CD4-positive, alpha-beta memory T cell (primary cell): ENCODE measurements around the gene SBNO1. TPM values are rescaled to one million over a fixed set of nuclear protein-coding genes. Genes with fewer than 3 reads are reported as not detected.

Experiments used
- CTCF ChIA-PET: fragments of 350-600 bp; sonication (Branson Sonifier 250); formaldehyde crosslinking; loops from one replicate; lab custom pipeline; 2021; ENCODE audit warnings: inconsistent platforms; ENCODE audit not compliant: partially characterized antibody; lab: Charles Lee
- POLR2A ChIA-PET: fragments of 350-600 bp; sonication (Branson Sonifier 250); formaldehyde crosslinking; loops from one replicate; lab custom pipeline; 2021; ENCODE audit not compliant: partially characterized antibody; lab: Charles Lee
- DNase-seq, 5 donors: peaks; one replicate each; pipeline versions ENCODE4 v3.0.0 to v3.0.0-alpha.2; 2020 to 2022; ENCODE audit warnings: mixed read lengths in 1 of 5
- H3K27ac ChIP-seq: one replicate; pipeline ENCODE4 v1.7.0; 2013; ENCODE audit warnings: low read depth, low read length
- H3K27me3 ChIP-seq: 2 replicates; pipeline ENCODE4 v1.7.0; 2013; ENCODE audit warnings: mild to moderate bottlenecking, low read length, moderate library complexity; ENCODE audit not compliant: insufficient read depth
- H3K36me3 ChIP-seq: 2 replicates; pipeline ENCODE4 v1.7.0; 2013; ENCODE audit warnings: mild to moderate bottlenecking, low read length, moderate library complexity; ENCODE audit not compliant: insufficient read depth
- H3K4me1 ChIP-seq: 2 replicates; pipeline ENCODE4 v1.7.0; 2013; ENCODE audit warnings: mild to moderate bottlenecking, low read length, moderate library complexity; ENCODE audit not compliant: insufficient read depth
- H3K4me3 ChIP-seq, 2 donors: one replicate each; pipeline ENCODE4 v1.7.0; 2013; ENCODE audit warnings: low read length in 2 of 2, mild to moderate bottlenecking in 1 of 2
- H3K9me3 ChIP-seq, 2 donors: one replicate each; pipeline ENCODE4 v1.7.0; 2013; ENCODE audit warnings: low read length in 2 of 2, control low read depth in 1 of 2; ENCODE audit not compliant: control insufficient read depth in 1 of 2
- H3K27ac Mint-ChIP-seq, 7 donors: one replicate each; pipeline ENCODE4 v1.8.0; 2020 to 2021; ENCODE audit warnings: mixed read lengths in 7 of 7, mild to moderate bottlenecking in 6 of 7, inconsistent platforms in 3 of 7, moderate library complexity in 3 of 7
- H3K27me3 Mint-ChIP-seq, 2 donors: one replicate each; pipeline ENCODE4 v1.8.0; 2020 to 2021; ENCODE audit warnings: mixed read lengths in 2 of 2
- H3K36me3 Mint-ChIP-seq, 2 donors: one replicate each; pipeline ENCODE4 v1.8.0; 2020 to 2021; ENCODE audit warnings: mixed read lengths in 2 of 2, inconsistent platforms in 1 of 2, mild to moderate bottlenecking in 1 of 2
- H3K4me1 Mint-ChIP-seq, 4 donors: one replicate each; pipeline ENCODE4 v1.8.0; 2020 to 2021; ENCODE audit warnings: mixed read lengths in 4 of 4, mild to moderate bottlenecking in 1 of 4
- H3K4me3 Mint-ChIP-seq, 8 donors: one replicate each; pipeline ENCODE4 v1.8.0; 2020 to 2021; ENCODE audit warnings: mixed read lengths in 8 of 8, mild to moderate bottlenecking in 7 of 8, moderate library complexity in 6 of 8, inconsistent platforms in 3 of 8
- H3K9me3 Mint-ChIP-seq, 8 donors: one replicate each; pipeline ENCODE4 v1.8.0; 2020 to 2021; ENCODE audit warnings: mixed read lengths in 8 of 8, mild to moderate bottlenecking in 5 of 8, inconsistent platforms in 3 of 8, moderate library complexity in 1 of 8
- intact Hi-C: fragments of 100-400 bp; cut with micrococcal nuclease; formaldehyde crosslinking; loops from one replicate; pipeline ENCODE4 v1.15.1; 2023
- polyA plus RNA-seq, 2 donors: library from polyadenylated mRNA; unstranded; fragments of 300-500 nt; fragmentation: Illumina TruSeq; gene quantifications; one replicate each; pipeline ENCODE4 v1.2.3, GENCODE V29; 2021
- total RNA-seq, 2 experiments: library from RNA; stranded (reverse); gene quantifications; one replicate each; pipeline ENCODE4 v1.2.3, GENCODE V29; 2021

SBNO1 gene
- total and polyA plus RNA-seq, 4 experiments from 2014 or later, result 26.3 to 56.3 (median 47.0) TPM

DNA sequence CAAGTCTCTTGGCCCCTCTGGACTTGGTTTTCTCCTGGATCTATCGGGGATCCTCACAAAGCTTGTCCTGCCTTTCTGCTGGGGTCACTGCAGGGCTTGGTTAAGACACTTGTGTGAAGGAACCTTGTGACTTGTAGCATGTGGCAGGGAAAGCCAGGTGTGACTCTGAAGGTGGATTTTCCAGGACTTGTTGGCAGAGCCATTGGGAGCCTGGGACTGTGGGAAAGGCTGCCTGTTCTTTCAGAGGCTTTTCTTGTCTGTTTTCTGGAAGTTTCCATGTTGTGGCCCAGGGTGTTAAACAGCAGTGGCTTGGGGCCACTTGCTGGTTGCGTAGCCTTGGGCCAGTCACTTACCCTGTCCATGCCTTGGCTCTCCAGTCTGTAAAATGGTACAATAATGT is 31.9 kb upstream of the SBNO1 start:
- CTCF ChIA-PET, result interaction anchor here (1.4 kb wide), 1 partner anchor 31 kb away, joined by 3 read pairs; no protein-coding TSS in a partner anchor
- Mint-ChIP-seq H3K9me3 (no peaks in the 10 kb centered on the region), H3K27ac (peak overlapping the region in 3 of 7 donors; percentile 29 to 60 (median 51)), H3K36me3 (peaks cover 16 to 57% of the 10 kb centered on the region in 2 donors), H3K27me3 (no peaks in the 10 kb centered on the region), H3K4me3 (no peak overlapping the region), H3K4me1 (peaks cover 6 to 30% (median 11%) of the 10 kb centered on the region in 4 donors)
- H3K27ac ChIP-seq, result no peak overlapping the region
- H3K4me1 ChIP-seq, result peaks cover 12% of the 10 kb centered on the region
- H3K27me3 ChIP-seq, result no peaks in the 10 kb centered on the region
- no peak overlapping the region for H3K4me3 ChIP-seq
- intact Hi-C loops, result no loop called here
- peaks cover 35% of the 10 kb centered on the region for H3K36me3 ChIP-seq
- no peak for DNase-seq
- POLR2A ChIA-PET, result no interaction called here
- no peaks in the 10 kb centered on the region for H3K9me3 ChIP-seq

DNA sequence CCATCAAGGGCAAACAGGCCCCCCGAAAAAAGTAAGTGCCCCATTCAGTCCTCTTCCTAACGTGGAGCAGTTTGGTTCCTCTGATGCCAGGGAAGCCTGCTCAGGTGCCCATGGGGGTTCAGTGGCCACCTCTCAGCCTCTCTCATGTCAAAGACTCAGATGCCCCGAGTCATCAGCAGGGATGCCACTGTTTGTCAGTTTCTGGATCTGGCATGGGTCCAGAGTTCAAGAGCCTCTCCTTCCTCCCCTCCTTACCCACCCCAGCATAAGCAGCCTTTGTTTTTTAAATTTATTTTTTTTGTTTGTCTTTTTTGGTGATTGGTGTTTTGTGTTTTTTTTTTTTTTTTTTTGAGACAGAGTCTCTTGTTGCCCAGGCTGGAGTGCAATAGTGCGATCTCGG is 30.6 kb upstream of the SBNO1 start:
- H3K36me3 Mint-ChIP-seq, result peaks cover 19 to 64% of the 10 kb centered on the region in 2 donors
- H3K4me1 Mint-ChIP-seq, result peaks cover 16 to 43% (median 22%) of the 10 kb centered on the region in 4 donors
- no peak for DNase-seq
- Histone ChIP-seq H3K4me1 (peaks cover 20% of the 10 kb centered on the region), H3K36me3 (peaks cover 35% of the 10 kb centered on the region), H3K4me3 (no peak overlapping the region), H3K27me3 (no peaks in the 10 kb centered on the region), H3K27ac (no peak overlapping the region), H3K9me3 (no peaks in the 10 kb centered on the region)
- ChIA-PET CTCF (no interaction called here), POLR2A (interaction anchor here (1.0 kb wide), 1 partner anchor 9 kb away, joined by 5 read pairs; no protein-coding TSS in a partner anchor)
- intact Hi-C loops, result no loop called here
- peak overlapping the region in 2 of 7 donors; percentile 22 to 74 for H3K27ac Mint-ChIP-seq
- H3K27me3 Mint-ChIP-seq, result no peaks in the 10 kb centered on the region
- no peak overlapping the region for H3K4me3 Mint-ChIP-seq
- H3K9me3 Mint-ChIP-seq, result no peaks in the 10 kb centered on the region

DNA sequence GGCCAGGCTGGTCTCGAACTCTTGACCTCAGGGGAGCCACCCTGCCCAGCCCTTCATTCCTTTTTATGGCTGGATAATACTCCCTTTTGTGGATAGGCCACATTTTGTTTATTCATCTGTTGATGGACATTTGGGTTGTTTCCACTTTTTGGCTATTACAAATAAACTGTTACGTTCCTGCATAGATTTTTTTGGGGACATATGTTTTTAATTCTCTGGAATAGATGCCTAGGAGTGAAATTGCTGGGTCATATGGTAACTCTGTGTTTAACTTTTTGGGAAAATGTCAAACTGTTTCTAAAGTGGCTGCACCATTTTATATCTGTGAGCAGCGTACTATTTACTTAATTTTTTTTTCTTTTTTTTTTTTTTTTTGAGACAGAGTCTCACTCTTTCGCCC is 29.1 kb upstream of the SBNO1 start:
- ChIA-PET CTCF (interaction anchor here (0.7 kb wide), 1 partner anchor 186 kb away, joined by 3 read pairs; no protein-coding TSS in a partner anchor), POLR2A (interaction anchor here (1.7 kb wide), 1 partner anchor 10 kb away, joined by 7 read pairs; the partner anchor contains the start of gene KMT5A)
- peaks cover 16 to 61% of the 10 kb centered on the region in 2 donors for H3K36me3 Mint-ChIP-seq

DNA sequence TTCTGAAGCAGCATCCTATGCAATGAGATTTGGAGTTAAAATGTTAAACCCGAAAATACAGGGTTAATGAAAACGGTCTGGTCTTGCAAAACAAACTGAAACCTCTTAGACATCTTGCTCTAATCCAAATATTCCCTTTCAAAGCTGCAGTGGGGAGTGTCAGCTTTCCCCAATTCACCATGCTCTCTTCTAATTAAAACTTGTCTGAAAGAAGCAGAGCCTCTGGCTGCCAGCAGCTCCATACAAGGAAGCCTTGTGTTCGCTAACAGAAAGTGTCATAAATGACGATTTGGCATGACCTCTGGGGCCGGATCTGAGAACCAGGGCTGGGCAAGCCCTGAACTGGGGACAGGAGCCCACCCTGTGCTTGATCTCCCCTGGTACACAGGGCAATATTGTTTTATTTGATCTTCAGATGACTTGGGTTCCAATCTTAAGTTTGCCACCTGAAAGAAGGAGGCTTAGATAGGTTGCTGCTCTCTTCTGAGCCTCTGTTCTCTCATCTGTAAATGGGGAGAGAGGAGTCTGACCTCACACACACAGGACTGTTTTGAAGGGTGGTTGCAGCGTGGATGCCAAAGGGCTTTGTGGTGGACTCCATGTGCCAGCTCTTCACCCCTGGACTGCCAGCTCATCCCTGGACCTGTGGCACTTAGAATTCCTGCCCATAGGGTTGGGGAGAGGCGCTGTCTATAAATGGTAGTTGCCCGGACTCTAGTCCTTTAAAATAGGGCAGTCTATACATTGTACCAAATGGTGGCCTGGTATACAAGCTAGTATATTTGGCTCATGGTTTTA is 27.1 kb upstream of the SBNO1 start:
- peak overlapping the region; percentile 88 to 91 (median 90) for H3K4me3 Mint-ChIP-seq
- H3K27me3 Mint-ChIP-seq, result no peaks in the 10 kb centered on the region
- H3K4me1 Mint-ChIP-seq, result peaks cover 18 to 54% (median 39%) of the 10 kb centered on the region in 4 donors
- intact Hi-C loops, result no loop called here
- Histone ChIP-seq H3K4me1 (peaks cover 36% of the 10 kb centered on the region), H3K4me3 (no peak overlapping the region), H3K36me3 (peaks cover 18% of the 10 kb centered on the region), H3K27me3 (no peaks in the 10 kb centered on the region), H3K9me3 (no peaks in the 10 kb centered on the region), H3K27ac (no peak overlapping the region)
- peaks cover 16 to 49% of the 10 kb centered on the region in 2 donors for H3K36me3 Mint-ChIP-seq
- H3K9me3 Mint-ChIP-seq, result no peaks in the 10 kb centered on the region
- H3K27ac Mint-ChIP-seq, result peak overlapping the region in 6 of 7 donors; percentile 48 to 89 (median 76)
- ChIA-PET POLR2A (interaction anchor here (0.5 to 1.8 kb wide), 9 partner anchors 19 to 476 kb away, joined by 3 to 16 read pairs (median 5); partner anchors contain the start of genes RILPL1, RILPL2 and SNRNP35), CTCF (interaction anchor here (0.9 to 1.8 kb wide), 5 partner anchors 26 to 137 kb away, joined by 3 to 6 read pairs (median 3); no protein-coding TSS in a partner anchor)
- DNase-seq, result no peak

More for the DNA sequence above, 29.1 kb upstream of the SBNO1 start:
- H3K4me3 ChIP-seq, result no peak overlapping the region
- H3K27ac Mint-ChIP-seq, result no peak overlapping the region
- intact Hi-C loops, result no loop called here
- no peaks in the 10 kb centered on the region for H3K27me3 Mint-ChIP-seq
- no peak overlapping the region for H3K4me3 Mint-ChIP-seq
- no peak overlapping the region for H3K27ac ChIP-seq
- H3K9me3 ChIP-seq, result no peaks in the 10 kb centered on the region
- peaks cover 25% of the 10 kb centered on the region for H3K4me1 ChIP-seq
- H3K4me1 Mint-ChIP-seq, result peaks cover 15 to 43% (median 24%) of the 10 kb centered on the region in 4 donors
- H3K27me3 ChIP-seq, result no peaks in the 10 kb centered on the region
- H3K9me3 Mint-ChIP-seq, result no peaks in the 10 kb centered on the region
- DNase-seq, result no peak
- peaks cover 29% of the 10 kb centered on the region for H3K36me3 ChIP-seq

DNA sequence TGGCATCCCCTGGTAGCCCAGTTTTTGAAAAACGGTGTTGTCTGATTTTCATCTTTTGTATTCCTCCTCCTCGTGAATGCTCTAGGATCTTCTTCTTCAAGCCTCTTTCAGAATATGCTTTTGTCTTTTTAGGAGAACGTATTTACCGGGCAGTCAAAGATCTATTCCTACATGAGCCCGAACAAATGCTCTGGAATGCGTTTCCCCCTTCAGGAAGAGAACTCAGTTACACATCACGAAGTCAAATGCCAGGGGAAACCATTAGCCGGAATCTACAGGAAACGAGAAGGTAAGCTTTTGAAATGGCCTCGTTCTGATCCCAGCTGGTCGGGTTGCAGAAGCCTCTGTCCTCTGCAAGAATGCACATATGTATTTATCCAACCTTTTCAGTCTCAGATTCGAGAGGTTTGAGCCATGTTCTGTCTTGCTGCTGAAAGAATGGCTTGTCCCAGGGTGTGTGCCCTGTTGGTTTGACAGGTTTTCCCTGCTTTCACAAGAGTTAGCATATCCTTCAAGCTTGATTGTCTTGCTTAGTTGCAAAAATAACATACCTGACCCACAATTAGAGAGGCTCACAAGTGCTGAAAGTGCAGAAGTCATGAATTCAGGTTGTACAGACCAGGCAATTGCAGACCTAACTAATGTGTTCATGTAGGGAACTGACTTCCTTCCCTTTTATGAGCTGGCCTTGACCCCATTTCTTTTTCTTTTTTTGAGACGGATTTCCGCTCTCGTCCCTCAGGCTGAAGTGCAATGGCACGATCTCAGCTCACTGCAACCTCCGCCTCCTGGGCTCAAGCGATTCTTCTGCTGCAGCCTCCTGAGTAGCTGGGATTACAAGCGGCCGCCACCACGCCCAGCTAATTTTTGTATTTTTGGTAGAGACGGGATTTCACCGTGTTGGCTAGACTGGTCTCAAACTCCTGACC is 26.1 kb upstream of the SBNO1 start:
- CTCF ChIA-PET, result interaction anchor here (0.6 to 1.8 kb wide), 7 partner anchors 25 to 193 kb away, joined by 3 to 6 read pairs (median 3); partner anchors contain the start of gene TMED2
- peaks cover 16 to 39% of the 10 kb centered on the region in 2 donors for H3K36me3 Mint-ChIP-seq
- no peaks in the 10 kb centered on the region for H3K9me3 Mint-ChIP-seq

DNA sequence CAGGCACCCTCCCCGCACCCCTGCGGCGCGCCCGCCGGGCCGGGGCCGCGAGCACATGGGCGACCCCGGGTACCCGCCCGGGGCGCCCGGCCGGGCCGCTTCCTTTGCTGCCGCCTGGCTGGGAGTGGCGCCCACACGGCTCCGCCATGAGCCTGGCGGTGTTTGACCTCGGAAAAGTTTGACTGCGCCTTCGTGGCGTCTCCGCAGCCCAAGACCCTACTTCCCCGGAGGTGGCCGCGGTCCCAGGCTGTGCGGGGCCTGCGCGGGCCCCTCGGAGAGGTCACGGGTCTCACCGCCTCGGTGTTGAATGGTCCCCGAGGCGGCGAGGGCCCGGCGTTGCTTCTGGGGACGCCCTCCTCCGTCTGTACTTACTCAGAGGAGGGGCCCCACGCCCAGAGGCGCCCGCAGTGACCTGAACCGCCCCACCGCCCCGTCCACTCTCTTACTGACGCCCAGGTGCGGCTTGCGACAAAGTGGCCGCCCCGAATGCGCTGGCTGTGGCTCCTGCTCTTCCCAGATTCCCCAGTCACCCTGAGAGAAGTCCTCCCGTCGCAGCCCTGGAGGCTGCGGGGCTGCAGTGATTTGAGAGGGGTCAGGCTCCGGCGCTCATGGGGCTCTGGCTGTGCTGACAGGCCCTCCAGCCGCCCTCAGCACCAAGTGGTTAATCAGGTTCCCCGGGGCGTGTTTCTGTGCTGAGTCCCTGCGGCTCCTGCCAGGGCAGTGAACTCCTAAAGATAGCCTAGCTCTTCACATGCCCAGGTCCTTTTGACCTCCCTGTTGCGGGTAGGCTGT is 25.1 kb upstream of the SBNO1 start:
- Mint-ChIP-seq H3K4me1 (peaks cover 18 to 49% (median 39%) of the 10 kb centered on the region in 4 donors), H3K4me3 (peak overlapping the region; percentile 88 to 91 (median 90)), H3K9me3 (no peaks in the 10 kb centered on the region), H3K36me3 (peaks cover 9 to 33% of the 10 kb centered on the region in 2 donors), H3K27me3 (no peaks in the 10 kb centered on the region), H3K27ac (peak overlapping the region; percentile 86 to 93 (median 92))
- H3K9me3 ChIP-seq, result no peaks in the 10 kb centered on the region
- peaks cover 7% of the 10 kb centered on the region for H3K36me3 ChIP-seq
- H3K4me1 ChIP-seq, result peaks cover 41% of the 10 kb centered on the region
- H3K27me3 ChIP-seq, result no peaks in the 10 kb centered on the region
- POLR2A ChIA-PET, result interaction anchor here (1.3 to 1.8 kb wide), 4 partner anchors 24 to 143 kb away, joined by 4 to 16 read pairs (median 6); partner anchors contain the start of genes RILPL1 and RILPL2
- DNase-seq, result peak in 4 of 5 donors; percentile 15 to 40 (median 26)
- peak overlapping the region in 1 of 2 donors; percentile 47 for H3K4me3 ChIP-seq
- CTCF ChIA-PET, result interaction anchor here (1.2 kb wide), 2 partner anchors 193 to 194 kb away, joined by 3 read pairs; partner anchors contain the start of gene TMED2
- H3K27ac ChIP-seq, result peak overlapping the region; percentile 57
- intact Hi-C loops, result loop anchor here (2.0 kb wide), 2 partner anchors 47 to 69 kb away; partner anchors contain the start of genes RILPL2 and SNRNP35

More for the DNA sequence above, 26.1 kb upstream of the SBNO1 start:
- Histone ChIP-seq H3K27me3 (no peaks in the 10 kb centered on the region), H3K27ac (peak overlapping the region; percentile 57), H3K9me3 (no peaks in the 10 kb centered on the region), H3K4me3 (peak overlapping the region in 1 of 2 donors; percentile 11), H3K36me3 (peaks cover 9% of the 10 kb centered on the region), H3K4me1 (peaks cover 36% of the 10 kb centered on the region)
- peak in 2 of 5 donors; percentile 23 to 31 for DNase-seq
- H3K4me1 Mint-ChIP-seq, result peaks cover 18 to 54% (median 39%) of the 10 kb centered on the region in 4 donors
- intact Hi-C loops, result no loop called here
- peak overlapping the region; percentile 88 to 91 (median 90) for H3K4me3 Mint-ChIP-seq
- H3K27ac Mint-ChIP-seq, result peak overlapping the region; percentile 86 to 93 (median 92)
- H3K27me3 Mint-ChIP-seq, result no peaks in the 10 kb centered on the region
- POLR2A ChIA-PET, result interaction anchor here (0.7 to 1.8 kb wide), 7 partner anchors 25 to 142 kb away, joined by 3 to 16 read pairs (median 7); partner anchors contain the start of genes RILPL1, RILPL2 and SNRNP35
